GM21619 (cell line): ENCODE results near the gene PDCD2L.
"Not testable (repeated sequence)": the region's sequence is repeated elsewhere in the genome, so short reads cannot be mapped to it uniquely, and the experiment has no call there.

Experiments used
- ATAC-seq: cut with Tn5 transposase; IDR thresholded peaks from one replicate; pipeline ENCODE4 v1.9.1; 2021; ENCODE audit not compliant: unreplicated experiment

PDCD2L gene, protein sequence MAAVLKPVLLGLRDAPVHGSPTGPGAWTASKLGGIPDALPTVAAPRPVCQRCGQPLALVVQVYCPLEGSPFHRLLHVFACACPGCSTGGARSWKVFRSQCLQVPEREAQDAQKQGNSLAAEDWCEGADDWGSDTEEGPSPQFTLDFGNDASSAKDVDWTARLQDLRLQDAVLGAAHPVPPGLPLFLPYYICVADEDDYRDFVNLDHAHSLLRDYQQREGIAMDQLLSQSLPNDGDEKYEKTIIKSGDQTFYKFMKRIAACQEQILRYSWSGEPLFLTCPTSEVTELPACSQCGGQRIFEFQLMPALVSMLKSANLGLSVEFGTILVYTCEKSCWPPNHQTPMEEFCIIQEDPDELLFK

DNA sequence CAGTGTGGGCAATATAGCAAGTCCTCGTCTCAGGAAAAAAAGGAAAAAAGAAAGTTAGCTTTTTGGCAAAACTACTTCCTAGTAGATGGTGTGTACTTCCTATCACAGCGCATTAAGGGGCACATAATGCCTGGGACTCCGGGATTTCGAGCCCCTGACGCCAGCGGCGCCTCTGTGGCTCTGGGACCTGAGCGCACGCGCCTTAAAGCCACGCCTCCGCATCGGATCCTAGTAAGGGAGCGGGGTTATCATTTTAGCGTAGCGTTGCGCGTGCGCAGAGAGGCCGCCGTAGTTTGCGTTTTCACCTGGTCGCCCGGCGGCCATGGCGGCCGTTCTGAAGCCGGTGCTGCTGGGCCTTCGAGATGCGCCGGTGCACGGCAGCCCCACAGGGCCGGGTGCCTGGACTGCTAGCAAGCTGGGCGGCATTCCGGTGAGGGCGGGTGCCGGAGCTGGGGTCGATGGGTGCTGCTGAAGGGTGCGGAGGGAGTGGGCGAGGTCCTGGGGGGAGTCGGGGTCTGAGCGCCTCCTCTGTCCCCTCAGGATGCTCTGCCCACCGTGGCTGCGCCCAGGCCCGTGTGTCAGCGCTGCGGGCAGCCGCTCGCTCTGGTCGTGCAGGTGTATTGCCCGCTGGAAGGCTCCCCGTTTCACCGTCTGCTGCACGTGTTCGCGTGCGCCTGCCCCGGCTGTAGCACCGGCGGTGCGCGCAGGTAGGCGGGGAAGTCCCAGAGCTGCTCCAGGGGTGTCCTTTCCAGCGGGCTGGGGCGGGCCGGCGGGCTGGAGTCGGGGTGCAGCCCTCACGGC lies at the start of gene PDCD2L:
TSS of gene PDCD2L (plus strand) at position 291 of the 801 bp plus-strand sequence. CDS start at position 323, 32 bp downstream.
- ATAC-seq, result peak; percentile 85

DNA sequence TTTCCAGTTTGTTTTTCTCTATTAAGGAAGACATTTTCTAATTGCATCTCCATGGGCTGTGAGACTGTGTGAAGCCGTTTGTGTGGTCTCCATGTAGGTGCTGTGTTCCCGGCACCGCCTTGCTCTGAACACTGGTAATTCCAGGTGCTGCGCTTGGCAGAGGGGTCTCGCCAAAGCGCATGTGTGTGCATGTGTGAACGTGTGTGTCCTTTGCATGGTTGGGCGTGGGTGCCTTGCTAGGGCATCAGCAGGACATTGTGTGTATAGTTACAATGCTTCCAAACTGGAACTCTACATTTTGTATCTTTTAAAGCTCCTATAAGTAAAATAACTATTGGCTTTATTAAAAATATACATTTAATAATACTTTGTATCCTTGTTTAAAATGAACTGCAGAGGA lies 49.0 kb upstream of the PDCD2L start:
- no peak for ATAC-seq

DNA sequence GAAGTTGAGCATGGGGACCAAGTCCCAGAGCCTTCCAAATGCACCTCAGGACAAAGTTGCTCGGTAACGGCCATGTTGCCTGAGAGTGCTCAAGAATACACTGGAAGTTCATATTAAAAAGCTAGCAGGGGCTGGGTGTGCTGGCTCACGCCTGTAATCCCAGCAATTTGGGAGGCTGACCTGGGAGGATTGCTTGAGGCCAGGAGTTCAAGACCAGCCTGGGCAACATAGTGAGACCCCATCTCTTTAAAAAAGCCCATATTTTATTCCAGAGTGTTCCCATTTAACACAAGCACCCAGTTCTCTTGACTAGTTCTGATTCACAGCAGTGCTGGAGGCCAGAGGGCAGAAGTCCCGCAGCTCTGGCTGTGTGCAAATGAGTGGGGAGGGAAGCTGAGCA lies 47.3 kb upstream of the PDCD2L start:
- no peak for ATAC-seq

DNA sequence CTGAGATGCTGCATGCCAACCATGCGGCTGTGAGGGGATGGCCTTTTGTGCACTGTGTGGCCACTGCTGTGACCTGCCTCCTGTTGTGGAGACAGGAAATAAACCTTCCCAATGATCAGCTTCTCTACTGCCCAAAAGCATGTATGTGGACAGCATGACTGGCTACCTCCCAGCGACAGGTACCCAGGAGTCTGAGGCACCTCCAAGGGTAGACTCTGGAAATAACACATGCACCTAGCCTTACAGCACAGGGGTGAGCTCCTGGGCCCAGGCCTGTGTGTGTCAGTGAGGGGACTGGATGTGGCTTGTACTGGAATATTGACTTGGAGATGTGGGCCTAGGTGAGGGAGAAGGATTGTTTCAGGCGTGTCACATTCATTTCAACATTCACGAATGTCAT lies 46.8 kb upstream of the PDCD2L start:
- ATAC-seq, result no peak

DNA sequence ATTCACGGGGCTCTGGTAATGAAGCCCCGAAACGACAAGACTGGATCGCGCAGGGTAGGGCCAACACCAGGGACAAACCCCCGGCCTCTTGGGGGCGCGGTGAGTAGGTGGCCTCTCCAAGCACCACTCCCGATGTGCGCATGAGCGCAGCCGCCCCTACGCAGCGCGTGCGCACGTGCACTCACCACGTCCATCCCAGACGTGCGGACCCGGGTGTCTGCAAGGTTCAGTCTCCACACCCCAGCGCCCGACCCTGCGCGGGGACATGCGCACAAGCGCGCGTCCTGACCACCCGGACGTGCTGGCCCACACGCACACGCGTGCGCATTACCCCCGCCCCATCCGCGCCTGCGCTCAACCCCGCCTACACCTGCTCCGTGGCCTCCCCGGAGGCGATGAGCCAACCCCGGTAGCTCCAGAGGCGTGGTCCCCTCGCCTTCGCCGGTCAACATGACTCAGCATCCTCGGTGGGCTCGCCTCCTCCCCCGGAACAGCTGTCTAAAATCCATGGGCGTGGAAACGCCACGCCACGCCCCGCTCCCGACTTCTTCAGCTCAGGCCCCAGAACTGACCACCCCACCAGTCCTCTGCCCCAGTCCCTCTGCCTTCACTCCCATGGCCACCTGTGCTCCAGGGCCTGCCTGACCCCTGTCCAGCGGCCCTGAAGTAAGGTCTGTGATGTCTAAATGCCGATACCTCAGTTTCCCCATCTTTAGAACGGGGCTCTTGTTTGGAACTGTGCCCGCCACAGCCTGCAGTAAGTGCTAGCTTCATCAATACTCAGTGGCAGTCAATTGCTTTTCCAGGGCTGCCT lies 44.9 kb upstream of the PDCD2L start:
- ATAC-seq, result peak; percentile 78

DNA sequence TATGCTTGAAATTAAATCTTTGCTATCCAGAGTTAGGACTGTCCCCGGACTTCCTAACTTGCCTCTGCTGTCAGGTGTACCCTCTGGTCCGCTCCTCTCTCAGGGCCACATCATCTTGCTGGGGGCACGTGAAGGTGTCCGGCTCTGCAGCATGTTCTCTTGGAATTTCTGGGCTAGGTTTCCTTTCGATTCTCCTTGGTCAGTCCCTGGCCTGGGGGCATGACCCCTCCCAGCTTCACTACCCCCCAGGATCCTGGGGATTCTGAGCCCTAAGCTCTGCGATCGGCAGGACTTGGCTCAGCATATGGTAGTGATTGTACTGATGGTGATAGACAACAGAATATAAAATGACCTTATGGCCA lies 44.3 kb upstream of the PDCD2L start:
- no peak for ATAC-seq

DNA sequence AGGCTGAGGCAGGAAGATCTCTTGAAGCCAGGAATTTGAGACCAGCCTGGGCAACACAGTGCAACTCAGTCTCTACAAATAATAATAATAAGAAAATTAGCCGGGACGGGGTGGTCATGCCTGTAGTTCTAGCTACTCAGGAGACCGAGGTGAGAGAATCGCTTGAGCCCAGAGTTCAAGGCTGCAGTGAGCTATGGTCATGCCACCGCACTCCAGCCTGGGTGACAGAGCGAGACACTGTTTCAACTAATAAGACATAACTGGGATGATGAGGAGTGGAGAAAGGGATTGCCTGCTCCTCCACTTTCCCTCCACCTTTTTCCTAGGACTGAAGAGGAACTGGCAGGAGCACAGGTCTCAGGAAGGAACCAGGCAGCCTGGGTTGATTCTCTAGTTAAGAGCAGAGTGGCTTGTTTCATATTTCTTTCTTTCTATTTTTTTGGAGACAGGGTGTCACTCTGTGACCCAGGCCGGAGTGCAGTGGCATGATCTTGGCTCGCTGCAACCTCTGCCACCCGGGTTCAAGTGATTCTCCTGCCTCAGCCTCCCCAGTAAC lies 43.8 kb upstream of the PDCD2L start:
- no peak for ATAC-seq

DNA sequence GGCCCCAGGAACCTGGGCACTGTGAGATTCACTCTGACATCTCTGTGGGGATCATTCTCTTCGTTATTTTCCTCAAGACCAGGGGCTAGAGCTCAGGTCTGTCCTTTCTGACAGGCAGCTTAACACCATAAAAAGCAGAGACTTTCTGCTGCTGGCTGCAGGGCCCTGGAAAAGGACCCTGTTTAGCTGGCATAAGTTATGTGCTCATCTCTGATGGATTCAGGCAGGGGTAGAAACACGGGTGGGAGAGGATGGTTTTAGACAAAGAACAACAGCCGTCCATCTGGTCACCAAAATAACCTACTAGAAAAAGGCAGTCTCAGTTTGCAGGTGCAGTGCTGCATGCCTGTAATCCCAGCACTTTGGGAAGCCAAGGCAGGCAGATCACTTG lies 41.5 kb upstream of the PDCD2L start:
- no peak for ATAC-seq

DNA sequence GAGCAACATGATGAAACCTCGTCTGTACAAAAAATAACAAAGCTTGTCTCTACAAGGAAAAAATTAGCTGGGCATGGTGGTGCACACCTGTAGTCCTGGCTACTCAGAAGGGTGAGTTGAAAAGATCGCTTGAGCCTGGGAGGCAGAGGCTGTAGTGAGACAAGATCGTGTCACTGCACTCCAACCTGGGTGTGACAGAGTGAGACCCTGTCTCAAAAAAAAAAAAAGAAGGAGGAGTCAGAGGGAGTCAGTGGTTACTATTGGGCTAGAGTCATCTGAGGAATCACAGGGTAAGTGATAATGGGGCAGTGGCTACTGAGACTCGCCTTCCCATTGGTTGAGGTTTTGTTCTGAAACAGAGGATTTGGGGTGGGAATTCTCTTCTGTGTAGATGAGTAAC lies 41.1 kb upstream of the PDCD2L start:
- ATAC-seq, result no peak

DNA sequence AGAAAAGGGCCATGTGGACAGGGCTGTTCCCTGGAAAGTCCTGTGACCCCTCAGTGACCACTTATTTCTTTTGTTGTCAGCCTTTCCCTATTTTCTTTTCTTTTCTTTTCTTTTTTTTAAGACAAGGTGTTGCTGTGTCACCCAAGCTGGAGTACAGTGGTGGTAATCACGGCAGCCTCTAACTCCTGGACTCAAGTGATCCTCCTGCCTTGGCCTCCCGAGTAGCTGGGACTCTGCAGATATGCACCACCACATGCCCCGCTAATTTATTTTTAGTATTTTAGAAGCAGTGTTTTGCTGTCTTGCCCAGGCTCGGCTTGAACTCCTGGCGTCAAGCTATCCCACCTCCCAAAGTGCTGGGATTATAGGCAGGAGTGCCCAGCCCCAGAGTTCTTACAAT lies 40.3 kb upstream of the PDCD2L start:
- ATAC-seq, result no peak

DNA sequence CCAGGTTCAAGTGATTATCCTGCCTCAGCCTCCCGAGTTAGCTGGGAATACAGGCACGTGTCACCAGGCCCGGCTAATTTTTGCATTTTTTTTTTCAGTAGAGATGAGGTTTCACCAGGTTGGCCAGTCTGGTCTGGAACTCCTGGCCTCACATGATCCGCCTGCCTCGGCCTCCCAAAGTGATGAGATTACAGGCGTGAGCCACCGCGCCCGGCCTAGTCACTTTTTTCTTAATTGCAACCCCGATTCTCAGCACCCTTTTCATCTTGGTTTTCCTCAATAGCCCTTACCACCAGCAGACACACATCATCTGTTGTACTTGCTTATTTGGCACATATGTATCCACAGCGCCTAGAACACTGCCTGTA lies 39.8 kb upstream of the PDCD2L start:
- no peak for ATAC-seq

DNA sequence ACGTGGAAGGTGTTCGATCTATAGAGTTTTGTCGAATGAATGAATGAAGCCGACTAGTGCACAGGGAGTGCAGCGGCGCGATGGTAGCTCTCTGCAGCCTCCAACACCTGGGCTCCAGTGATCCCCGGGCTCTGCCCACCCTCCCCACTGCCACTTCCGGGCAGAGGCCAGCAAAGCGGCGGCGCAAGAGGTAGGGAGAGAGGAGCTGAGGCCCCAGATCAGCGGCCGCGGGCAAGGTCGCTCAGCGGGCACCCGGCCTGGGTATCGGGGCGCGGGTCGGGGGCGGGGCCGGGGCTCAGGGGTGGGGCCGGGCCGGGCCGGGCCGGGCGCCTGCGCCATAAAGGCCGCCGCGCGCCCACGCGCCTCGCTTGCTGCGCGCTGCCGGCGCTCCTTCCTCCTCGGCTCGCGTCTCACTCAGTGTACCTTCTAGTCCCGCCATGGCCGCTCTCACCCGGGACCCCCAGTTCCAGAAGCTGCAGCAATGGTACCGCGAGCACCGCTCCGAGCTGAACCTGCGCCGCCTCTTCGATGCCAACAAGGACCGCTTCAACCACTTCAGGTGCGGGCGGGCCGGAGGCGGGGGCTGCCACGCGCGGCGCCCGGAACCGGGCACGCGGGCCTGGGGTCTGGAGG lies 39.3 kb upstream of the PDCD2L start, which contains the start of gene GPI:
TSS of gene GPI (plus strand) at position 367 of the 633 bp plus-strand sequence. CDS start at position 438, 71 bp downstream.
- ATAC-seq, result peak; percentile 69

DNA sequence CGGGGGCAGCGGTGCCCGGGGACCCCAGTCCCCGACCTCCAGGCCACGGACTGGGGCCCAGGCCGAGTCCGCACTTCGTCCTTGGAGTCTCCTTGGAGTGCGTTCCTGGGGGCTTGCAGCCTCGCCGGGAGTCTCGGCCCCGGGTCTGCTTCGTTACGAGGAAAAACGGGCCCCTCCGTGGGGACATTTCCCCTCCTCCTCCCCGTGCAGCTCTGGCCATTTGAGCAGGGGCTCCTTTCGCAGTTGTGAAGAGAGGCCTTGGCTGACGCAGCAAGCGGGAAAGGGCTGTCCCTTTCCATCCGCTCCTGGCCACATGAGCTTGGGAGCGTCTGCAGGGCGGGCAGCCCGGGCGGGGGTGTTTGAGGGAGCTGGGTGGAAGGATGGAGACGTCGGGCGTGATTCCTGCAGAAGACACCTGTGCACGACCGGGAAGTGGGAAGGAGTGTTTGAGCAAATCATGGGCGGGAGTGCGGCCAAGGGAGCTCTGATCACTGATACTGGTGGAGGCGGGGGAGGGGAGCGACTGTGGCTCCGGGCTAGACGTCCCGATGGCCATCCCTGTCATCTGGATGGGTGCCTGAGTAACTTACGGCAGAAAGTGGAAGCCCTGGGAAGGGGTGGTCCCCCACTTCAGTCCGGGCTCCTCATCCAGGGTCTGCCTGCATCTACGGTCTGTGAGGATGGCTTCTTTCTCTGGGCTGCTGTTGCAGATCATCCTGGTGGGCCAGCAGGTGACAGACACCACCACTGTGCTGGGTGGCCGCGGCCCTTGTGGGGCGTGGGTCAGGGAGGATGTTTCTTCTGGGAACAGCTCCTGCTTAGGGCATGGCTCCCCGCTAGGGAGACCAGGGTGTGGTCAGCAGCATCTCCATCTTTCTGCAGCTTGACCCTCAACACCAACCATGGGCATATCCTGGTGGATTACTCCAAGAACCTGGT lies 38.5 kb upstream of the PDCD2L start:
- no peak for ATAC-seq

DNA sequence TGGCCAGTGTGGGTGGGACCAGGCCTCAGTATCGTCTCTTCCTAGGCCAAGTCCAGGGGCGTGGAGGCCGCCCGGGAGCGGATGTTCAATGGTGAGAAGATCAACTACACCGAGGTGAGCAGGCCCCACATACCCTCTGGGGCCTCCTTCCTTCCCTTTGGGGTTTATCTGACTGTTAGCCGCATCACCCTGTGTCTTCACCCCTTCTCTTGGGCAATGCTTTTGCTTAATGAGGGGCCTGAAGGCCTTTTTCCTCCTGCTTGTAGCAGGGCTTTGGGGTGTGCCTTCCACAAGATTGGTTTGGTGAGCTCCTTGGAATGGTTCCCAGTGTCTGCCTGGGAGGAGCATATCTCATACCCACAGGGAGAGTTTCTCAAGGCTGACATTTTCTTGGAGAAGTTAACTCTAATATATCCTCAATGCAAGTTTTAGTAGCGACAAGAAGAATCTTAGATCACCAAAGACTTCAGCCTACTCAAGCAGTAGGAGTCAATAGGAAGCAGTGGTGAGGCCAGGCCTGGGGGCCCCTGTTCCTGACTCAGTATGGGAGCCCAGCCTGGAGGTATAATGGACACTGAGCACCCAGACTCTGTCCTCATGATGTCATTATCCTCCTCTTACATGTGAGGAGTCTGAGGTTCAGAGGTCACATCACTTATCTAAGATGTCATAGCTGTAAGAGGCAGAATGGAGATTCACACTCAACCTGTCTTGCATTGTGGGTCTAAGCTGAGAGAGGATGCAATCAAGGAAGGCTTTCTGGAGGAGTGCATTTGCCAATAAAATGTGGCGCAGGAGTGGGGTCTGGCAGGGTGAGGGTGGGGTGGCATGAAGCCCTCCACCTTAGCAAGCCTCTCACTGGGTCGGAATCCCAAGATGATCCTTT lies 37.2 kb upstream of the PDCD2L start:
- ATAC-seq, result no peak

DNA sequence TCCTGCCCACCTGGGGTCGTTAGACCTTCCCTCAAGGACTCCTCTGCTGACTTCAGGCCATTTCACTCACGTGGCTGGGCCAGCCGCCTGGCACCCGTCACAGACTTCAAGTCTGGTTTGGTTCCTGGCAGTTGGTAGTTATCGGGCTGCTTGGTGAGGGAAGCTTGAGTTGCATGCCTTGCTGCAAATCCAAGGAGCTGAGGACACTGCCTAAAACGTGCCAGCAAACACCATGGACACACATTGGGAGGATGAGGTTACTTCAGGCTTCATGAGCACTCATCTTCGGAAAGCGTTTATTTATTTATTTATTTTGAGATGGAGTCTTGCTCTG lies 36.6 kb upstream of the PDCD2L start:
- ATAC-seq, result no peak

DNA sequence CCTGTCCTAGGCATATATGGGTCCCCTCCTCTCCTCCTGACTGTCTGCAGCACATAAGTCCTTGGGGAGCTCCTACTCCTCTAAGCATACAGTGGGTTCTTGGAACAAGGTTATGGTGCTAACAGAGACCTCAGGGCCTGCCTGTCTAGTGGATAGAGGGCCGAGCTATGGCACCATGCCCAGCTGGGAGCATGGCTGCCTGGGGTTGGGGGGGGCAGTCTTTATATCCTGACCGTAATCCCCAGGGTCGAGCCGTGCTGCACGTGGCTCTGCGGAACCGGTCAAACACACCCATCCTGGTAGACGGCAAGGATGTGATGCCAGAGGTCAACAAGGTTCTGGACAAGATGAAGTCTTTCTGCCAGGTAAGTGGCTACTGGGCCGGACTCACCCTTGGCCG lies 35.9 kb upstream of the PDCD2L start:
- ATAC-seq, result no peak

DNA sequence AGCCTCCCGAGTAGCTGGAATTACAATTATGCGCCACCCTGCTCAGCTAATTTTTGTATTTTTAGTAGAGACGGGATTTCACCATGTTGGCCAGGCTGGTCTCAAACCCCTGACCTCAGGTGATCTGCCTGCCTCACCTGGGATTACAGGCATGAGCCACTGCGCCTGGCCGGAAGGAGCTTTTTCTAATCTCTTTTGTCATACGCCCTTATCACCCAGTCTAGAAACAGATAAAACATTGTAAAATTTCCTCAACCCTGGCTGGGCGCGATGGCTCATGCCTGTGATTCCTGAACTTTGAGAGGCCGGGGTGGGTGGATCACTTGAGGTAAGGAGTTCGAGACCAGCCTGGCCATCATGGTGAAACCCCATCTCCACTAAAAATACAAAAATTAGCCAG lies 35.0 kb upstream of the PDCD2L start:
- not testable (repeated sequence) for ATAC-seq

DNA sequence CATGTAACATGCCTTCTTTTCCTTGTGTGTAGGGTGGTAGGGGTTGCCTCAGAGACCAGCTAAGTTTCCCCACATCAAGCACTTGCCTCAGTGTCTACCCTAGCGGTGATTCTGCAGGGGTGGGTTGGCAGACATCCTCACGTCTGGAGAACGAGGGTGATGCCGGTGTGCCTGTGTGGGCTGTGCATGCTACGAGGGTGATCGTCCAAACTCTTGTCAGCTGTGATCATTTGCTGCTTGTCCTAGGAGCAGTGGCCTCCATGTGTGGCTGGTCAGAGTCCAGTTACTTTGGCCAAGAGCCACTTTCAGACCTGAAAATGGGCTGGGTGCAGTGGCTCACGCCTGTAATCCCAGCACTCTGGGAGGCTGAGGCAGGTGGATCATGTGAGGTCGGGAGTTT lies 34.1 kb upstream of the PDCD2L start:
- no peak for ATAC-seq

DNA sequence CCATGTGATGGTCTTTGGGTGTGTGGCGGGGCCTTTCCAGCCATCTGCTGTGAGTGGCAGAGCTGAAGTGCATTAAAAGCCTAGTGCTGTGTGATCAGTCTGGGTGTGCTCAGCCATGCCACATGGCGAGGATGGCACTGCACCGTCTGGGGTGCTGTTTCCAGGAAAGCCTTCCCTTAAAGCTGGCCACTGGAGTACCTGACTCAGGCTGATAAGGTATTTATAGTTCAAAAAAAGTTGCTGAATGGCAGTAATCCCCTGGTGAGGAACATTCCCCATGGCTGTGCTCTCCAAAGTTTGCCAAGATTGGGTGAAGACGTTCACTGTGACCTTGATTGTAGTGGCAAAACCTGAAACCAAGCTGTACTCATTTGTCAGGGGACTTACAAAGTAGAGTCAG lies 33.2 kb upstream of the PDCD2L start:
- ATAC-seq, result no peak
